LNCaP clone FGC (cell line): ENCODE data around the gene PRKCH.

Source experiments
- DNase-seq: peaks from one replicate; pipeline ENCODE4 v3.0.0-alpha.2; 2011; ENCODE audit warnings: low read depth
- H3K4me3 ChIP-seq: 2 replicates; pipeline ENCODE4 v1.5.1; 2011; ENCODE audit warnings: mild to moderate bottlenecking, low read depth, low read length, control low read depth
- CTCF ChIP-seq: IDR thresholded peaks from 2 replicates; pipeline ENCODE4 v1.5.1; 2012; ENCODE audit warnings: mild to moderate bottlenecking; ENCODE audit not compliant: control insufficient read depth, insufficient read depth; ENCODE audit errors: extremely low read depth

PRKCH gene

GRCh38 chr14:61519106-61519505 is 197.7 kb downstream of the PRKCH start:
- no peak for DNase-seq
- no peak for TF ChIP-seq CTCF
- no peak overlapping the region for H3K4me3 ChIP-seq

- H3K4me3 ChIP-seq = no peak overlapping the region
- no peak for TF ChIP-seq CTCF
- no peak for DNase-seq
Measured at GRCh38 chr14:61519735-61520134, 198.4 kb downstream of the PRKCH start.

GRCh38 chr14:61520576-61520975 is 199.2 kb downstream of the PRKCH start:
- H3K4me3 ChIP-seq = no peak overlapping the region
- no peak for DNase-seq
- TF ChIP-seq CTCF = no peak

- no peak for TF ChIP-seq CTCF
- H3K4me3 ChIP-seq = no peak overlapping the region
- DNase-seq = no peak
Measured at GRCh38 chr14:61521773-61522172, 200.4 kb downstream of the PRKCH start.

GRCh38 chr14:61523751-61524150 is 202.4 kb downstream of the PRKCH start:
- no peak overlapping the region for H3K4me3 ChIP-seq
- no peak for DNase-seq

GRCh38 chr14:61524211-61524806 is 202.9 kb downstream of the PRKCH start:
- DNase-seq = no peak
- TF ChIP-seq CTCF = no peak
- no peak overlapping the region for H3K4me3 ChIP-seq

More at GRCh38 chr14:61523751-61524150, 202.4 kb downstream of the PRKCH start:
- TF ChIP-seq CTCF = no peak

GRCh38 chr14:61524936-61525292 is 203.5 kb downstream of the PRKCH start:
- no peak for DNase-seq
- H3K4me3 ChIP-seq = no peak overlapping the region
- TF ChIP-seq CTCF = no peak
